Panc1 (cell line): ENCODE data around the gene GOLGA3. TPM values are rescaled to one million over a fixed set of nuclear protein-coding genes. Genes with fewer than 3 reads are reported as not detected.

Experiments used
- ATAC-seq: fragments of 200-7000 bp; cut with Tn5 transposase; 2 replicates; pipeline ENCODE4 v1.9.1; 2020; ENCODE audit warnings: mild to moderate bottlenecking, moderate library complexity
- BruUV-seq: library from RNA; stranded (reverse); fragments of 400-500 nt; replicated peaks from 2 replicates; lab custom pipeline; 2021; lab: Mats Ljungman, UMichigan
- CTCF ChIA-PET: fragments of 300-600 bp; sonication (Branson Sonifier 250); formaldehyde crosslinking; loops from one replicate; lab custom pipeline; 2022; ENCODE audit warnings: antibody characterized with exemption; lab: Charles Lee
- POLR2A ChIA-PET: fragments of 300-600 bp; sonication (Branson Sonifier 250); formaldehyde crosslinking; loops from one replicate; lab custom pipeline; 2022; ENCODE audit warnings: antibody characterized with exemption; lab: Charles Lee
- DNase-seq: peaks from one replicate; pipeline ENCODE4 v3.0.0-alpha.2; 2010; ENCODE audit warnings: low read depth, low spot score
- H3K27ac ChIP-seq: 2 replicates; pipeline ENCODE4 v1.5.1; 2011; ENCODE audit warnings: mild to moderate bottlenecking, low read length, inconsistent platforms
- H3K27me3 ChIP-seq: fragments of 200-500 bp; sonication (Bioruptor generic); 2 replicates; pipeline ENCODE4 v1.6.0; 2014; ENCODE audit warnings: low read length, inconsistent platforms; ENCODE audit not compliant: control insufficient read depth, insufficient read depth
- H3K36me3 ChIP-seq: fragments of 200-500 bp; sonication (Bioruptor generic); 2 replicates; pipeline ENCODE4 v1.5.1; 2014; ENCODE audit warnings: inconsistent platforms, mild to moderate bottlenecking, low read length, moderate library complexity; ENCODE audit not compliant: control insufficient read depth, insufficient read depth
- H3K4me1 ChIP-seq: 2 replicates; pipeline ENCODE4 v1.5.1; 2011; ENCODE audit warnings: inconsistent platforms, mild to moderate bottlenecking, low read length, moderate library complexity; ENCODE audit not compliant: control insufficient read depth, insufficient read depth
- H3K4me3 ChIP-seq, 2 experiments: 2 replicates each; pipeline ENCODE4 v1.5.1; 2011 to 2012; ENCODE audit warnings: low read depth in 2 of 2, low read length in 2 of 2, mild to moderate bottlenecking in 2 of 2, inconsistent platforms in 1 of 2, moderate library complexity in 1 of 2
- H3K9me3 ChIP-seq: fragments of 200-500 bp; sonication (Bioruptor generic); 2 replicates; pipeline ENCODE4 v1.5.1; 2014; ENCODE audit warnings: low read depth, mild to moderate bottlenecking, inconsistent platforms, low read length, moderate library complexity; ENCODE audit not compliant: control insufficient read depth, insufficient read depth
- CTCF ChIP-seq: fragments of 450-650 bp; IDR thresholded peaks from 2 replicates; pipeline ENCODE4 v1.5.1; 2017; ENCODE audit warnings: mild to moderate bottlenecking
- POLR2AphosphoS5 ChIP-seq: IDR thresholded peaks from 2 replicates; pipeline ENCODE4 v1.6.1; 2012; ENCODE audit warnings: mild to moderate bottlenecking, low read depth, low read length, moderate library complexity
- REST ChIP-seq, 2 experiments: IDR thresholded peaks; 2 replicates each; pipeline ENCODE4 v1.6.1; 2011 to 2012; ENCODE audit warnings: low read depth in 2 of 2, control low read depth in 1 of 2, low read length in 1 of 2, mild to moderate bottlenecking in 1 of 2, moderate library complexity in 1 of 2; ENCODE audit not compliant: insufficient read depth in 1 of 2
- SIN3A ChIP-seq: IDR thresholded peaks from 2 replicates; pipeline ENCODE4 v1.6.1; 2012; ENCODE audit warnings: low read depth, mild to moderate bottlenecking, low read length, moderate library complexity, borderline replicate concordance; ENCODE audit not compliant: insufficient read depth
- TCF7L2 ChIP-seq: IDR thresholded peaks from 2 replicates; pipeline ENCODE4 v1.6.1; 2011; ENCODE audit warnings: mild to moderate bottlenecking, low read depth, low read length, inconsistent platforms
- in situ Hi-C: cut with HindIII; loops from 2 replicates; pipeline ENCODE4 v1.10.0; 2016; ENCODE audit warnings: low sequenced_read_pairs, low pct_unique_long_range_greater_than_20kb
- intact Hi-C: fragments of 100-400 bp; cut with micrococcal nuclease; formaldehyde crosslinking; loops from one replicate; pipeline ENCODE4 v1.10.0; 2022; ENCODE audit not compliant: unreplicated experiment
- total RNA-seq: library from RNA; stranded (reverse); gene quantifications from one replicate; pipeline ENCODE4 v1.2.1, GENCODE V29; 2021; ENCODE audit not compliant: unreplicated experiment

GOLGA3 gene
- total RNA-seq, 1 experiment from 2014 or later, result 61.1 TPM

- H3K27ac ChIP-seq, result no peak overlapping the region
- H3K9me3 ChIP-seq, result no peaks in the 10 kb centered on the region
- H3K27me3 ChIP-seq, result no peaks in the 10 kb centered on the region
- ATAC-seq, result no peak
- intact Hi-C loops (no loop called here), in situ Hi-C loops (no loop called here)
- ChIA-PET POLR2A (no interaction called here), CTCF (no interaction called here)
- no peaks in the 10 kb centered on the region for H3K4me1 ChIP-seq
- no peak for DNase-seq
- BruUV-seq, result no TSS peak
- peaks cover 16% of the 10 kb centered on the region for H3K36me3 ChIP-seq
- no peak overlapping the region for H3K4me3 ChIP-seq
- TF ChIP-seq TCF7L2 (no peak), CTCF (no peak), SIN3A (no peak)
These were observed 40.9 kb upstream of the GOLGA3 start for GRCh38 chr12:132869551-132869950.

- Histone ChIP-seq H3K9me3 (no peaks in the 10 kb centered on the region), H3K4me3 (no peak overlapping the region), H3K27me3 (no peaks in the 10 kb centered on the region), H3K36me3 (peaks cover 13% of the 10 kb centered on the region), H3K4me1 (no peaks in the 10 kb centered on the region), H3K27ac (no peak overlapping the region)
- ATAC-seq, result no peak
- in situ Hi-C loops, result no loop called here
- CTCF ChIA-PET, result no interaction called here
- TF ChIP-seq POLR2AphosphoS5, result no peak
- no peak for TF ChIP-seq TCF7L2
- no peak for TF ChIP-seq REST (IDR thresholded peaks at IDR 0.05; ENCODE audit: insufficient read depth in 1 of 2, low read depth in 2 of 2, low read length in 1 of 2)
- TF ChIP-seq CTCF, result no peak
- no peak for TF ChIP-seq SIN3A
- POLR2A ChIA-PET, result no interaction called here
- intact Hi-C loops, result no loop called here
- no TSS peak for BruUV-seq
- no peak for DNase-seq
These were observed 37.7 kb upstream of the GOLGA3 start for GRCh38 chr12:132866251-132866828.
